Activated CD4-positive, alpha-beta T cell treated with anti-CD3 and anti-CD28 coated beads, Interleukin-2, amount 50 U/mL, for 48 hours (primary cell): Measurements from ENCODE around the gene KLHDC7A.
"Not testable (repeated sequence)": the region's sequence is repeated elsewhere in the genome, so short reads cannot be mapped to it uniquely, and the experiment has no call there.

Experiments
- DNase-seq, 2 experiments: peaks; one replicate each; pipeline ENCODE4 v3.0.0-alpha.2; 2020

The KLHDC7A gene

GRCh38 chr1:18480315-18481189, at the start of gene KLHDC7A:
Gene KLHDC7A (plus strand): TSS chr1:18480930. CDS start chr1:18480982, 52 bp downstream.
- no peak for DNase-seq

- DNase-seq: no peak
Measured at GRCh38 chr1:18434041-18434440, 46.7 kb upstream of the KLHDC7A start.

DNA sequence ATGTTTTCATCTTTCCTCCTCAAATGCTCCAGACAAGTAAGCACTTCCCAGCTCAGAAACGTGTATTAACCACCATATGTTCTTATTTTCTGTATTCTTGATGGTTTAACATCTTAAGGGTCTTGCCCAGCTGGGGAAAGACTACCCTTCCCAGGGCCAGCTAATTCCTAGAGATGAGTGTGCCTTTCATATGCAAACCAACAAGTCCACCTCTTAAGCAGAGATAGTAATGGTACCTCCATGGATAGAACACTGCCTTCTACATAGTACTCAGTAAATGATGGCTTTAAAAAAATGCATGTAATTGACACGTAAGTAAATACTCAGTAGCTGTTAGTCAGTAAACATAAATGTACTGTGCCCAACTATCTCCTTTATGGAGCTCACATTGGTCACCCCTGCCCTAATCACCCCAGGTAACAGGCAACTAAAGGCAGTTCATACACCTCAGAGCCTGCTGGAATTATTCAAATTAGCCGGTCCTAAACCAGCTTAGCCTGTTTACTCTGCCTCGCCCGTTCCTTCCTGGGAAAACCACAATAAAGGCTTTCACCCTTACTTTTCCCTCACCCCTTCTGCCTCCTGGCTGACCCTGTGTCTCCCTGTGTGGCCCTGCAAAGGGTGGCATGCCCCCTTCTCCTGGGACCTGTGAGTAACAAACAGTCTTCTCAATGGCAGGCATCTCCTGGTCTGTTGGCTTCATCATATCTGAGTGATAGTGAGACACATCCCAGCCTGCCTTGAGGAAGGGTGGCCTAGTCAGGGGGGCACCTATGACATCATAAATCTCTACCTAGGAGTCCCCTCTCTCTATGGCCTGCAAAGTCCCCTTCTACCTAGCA, 40.1 kb upstream of the KLHDC7A start:
- no peak for DNase-seq

- DNase-seq: no peak
Measured at GRCh38 chr1:18443587-18444520, 36.9 kb upstream of the KLHDC7A start.

GRCh38 chr1:18444563-18444962, 36.2 kb upstream of the KLHDC7A start:
- DNase-seq: no peak

DNA sequence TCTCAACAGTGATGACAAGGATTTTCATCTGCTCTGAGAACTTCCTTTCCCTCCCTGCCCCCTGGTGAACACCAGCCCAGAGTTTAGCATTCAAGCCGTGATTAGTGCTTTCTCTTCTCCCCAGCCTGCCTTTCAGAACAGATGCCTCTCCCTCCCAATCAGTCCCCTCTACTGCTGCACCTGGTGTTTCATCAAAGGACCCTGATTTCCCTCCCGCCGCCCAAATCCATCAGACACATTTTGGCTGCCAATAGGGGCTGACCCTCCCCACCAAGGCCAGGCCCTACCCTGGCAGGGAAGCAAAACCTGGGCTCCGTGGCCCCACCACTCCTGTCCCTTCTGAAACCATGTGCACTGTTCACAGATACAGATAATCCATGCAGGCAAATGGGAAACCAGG, 34.0 kb upstream of the KLHDC7A start:
- DNase-seq: no peak

DNA sequence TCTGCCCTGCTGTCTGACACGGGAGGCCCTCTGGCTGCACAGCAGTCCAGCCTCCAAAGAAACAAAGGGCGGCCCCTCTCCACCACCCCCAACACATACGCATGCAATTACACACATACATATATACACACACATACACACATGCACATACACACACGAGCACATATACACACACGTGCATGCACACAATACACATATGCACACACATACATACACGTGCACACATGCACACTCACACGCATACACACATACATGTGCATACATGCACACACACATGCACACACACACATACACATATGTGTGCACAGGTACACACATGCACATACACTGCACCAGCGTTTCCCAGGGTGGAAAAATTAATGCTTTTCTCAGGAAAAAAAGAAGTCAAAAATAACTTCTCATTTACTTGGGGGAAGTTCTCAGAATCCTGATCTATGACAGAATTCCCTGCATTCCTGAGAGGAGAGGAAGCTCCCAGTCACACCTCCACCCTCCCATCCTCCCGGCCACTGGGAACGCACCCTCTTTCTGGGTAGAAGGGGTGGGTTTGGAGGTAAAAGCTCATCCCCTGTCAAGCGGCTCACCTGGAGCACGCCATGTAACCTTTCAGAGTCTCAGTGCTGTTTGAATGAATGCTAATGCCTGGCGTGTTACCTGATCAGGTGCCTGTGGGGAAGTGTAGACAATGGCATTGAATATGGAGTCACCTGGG, 33.1 kb upstream of the KLHDC7A start:
- no peak for DNase-seq

DNA sequence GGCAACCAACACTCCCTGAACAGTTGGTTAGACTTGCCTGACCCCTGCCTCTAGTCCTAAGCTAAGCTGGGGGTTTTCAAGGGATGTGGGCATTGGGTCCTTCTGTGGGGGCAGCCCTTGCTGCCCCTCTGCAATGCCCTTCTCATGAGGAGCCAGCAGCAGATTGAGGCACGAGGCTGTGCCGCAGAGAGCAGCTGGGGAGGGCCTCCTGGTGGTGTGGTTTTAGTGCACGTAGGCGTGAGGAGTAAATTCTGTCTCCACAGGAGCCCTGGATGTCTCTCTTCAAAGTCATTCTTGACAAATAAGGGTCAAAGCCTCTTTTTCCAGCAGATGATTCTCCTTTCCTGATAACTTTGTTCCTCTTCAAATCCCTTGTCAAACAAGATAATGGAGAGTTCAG, 31.8 kb upstream of the KLHDC7A start:
- DNase-seq: no peak

DNA sequence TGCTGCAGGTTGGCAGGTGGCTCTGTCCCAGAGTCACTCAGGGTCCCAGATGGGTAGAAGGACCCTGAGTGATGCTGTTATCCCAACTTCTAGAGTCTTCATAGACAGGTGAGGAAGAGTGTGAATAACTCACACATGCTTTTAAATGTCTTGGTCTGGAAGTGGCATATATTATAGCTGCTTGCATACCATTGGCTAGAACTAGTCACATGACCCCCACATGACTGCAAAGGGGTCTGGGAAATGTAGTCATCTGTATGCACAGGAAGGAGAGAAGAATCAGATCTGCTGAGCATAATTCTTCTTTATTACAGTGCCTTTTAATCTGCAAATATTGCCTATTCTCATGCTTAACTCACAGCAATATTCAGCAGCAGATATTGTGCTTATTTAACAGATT, 28.2 kb upstream of the KLHDC7A start:
- no peak for DNase-seq

DNA sequence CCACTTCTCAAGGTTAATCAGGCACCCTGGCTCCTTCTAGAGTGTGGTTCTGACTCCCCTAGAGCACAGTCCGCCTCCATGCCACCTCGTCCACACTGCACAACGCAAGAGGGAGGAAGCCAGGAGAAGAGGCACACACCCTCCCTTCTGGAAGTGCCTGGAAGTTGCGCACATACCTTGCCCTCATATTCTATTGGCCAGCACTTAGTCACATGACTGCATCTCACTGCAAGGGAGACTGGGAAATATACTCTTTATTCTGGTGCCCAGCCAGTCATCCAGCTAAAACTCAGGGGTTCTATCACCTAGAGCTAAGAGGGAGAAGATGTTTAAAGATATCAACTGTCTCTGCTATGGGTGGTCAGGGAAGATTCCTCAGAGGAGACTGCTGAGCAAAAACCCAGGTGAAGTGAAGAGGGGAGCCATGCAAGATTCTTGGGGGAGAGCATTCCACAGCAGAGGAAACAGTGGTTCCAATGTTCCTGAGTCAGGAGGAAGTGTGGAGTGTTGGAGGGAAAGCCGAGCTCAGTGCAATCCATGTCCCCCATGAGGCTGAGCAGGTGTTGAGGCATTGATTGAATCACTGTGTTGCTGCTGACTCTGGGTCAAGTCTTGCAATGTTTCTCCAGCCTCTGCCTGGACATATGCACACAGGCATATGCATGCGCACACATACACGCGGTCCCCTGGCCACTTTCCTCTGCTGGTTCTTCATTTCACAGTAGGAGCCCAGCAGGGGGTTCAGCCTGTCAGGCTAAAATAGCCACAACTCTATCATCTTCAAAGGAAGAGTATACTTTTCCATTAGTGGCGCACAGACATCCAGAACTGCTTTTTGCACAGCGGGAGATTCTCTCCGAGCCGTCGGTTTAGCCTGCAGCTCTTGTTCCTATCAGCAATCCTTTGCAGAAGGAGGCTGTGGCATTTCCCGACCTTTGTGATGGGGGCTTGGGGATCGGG, 22.3 kb upstream of the KLHDC7A start:
- no peak for DNase-seq

GRCh38 chr1:18461656-18462055, 19.1 kb upstream of the KLHDC7A start:
- DNase-seq: no peak

DNA sequence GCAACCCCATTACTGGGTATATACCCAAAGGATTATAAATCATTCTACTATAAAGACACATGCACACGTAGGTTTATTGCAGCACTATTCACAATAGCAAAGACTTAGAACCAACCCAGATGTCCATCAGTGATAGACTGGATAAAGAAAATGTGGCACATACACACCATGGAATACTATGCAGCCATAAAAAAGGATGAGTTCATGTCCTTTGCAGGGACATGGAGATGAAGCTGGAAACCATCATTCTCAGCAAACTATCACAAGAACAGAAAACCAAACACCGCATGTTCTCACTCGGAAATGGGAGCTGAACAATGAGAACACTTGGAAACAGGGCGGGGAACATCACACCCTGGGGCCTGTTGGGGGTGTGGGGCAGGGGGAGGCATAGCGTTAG, 18.2 kb upstream of the KLHDC7A start:
- not testable (repeated sequence) for DNase-seq

GRCh38 chr1:18463063-18463462, 17.7 kb upstream of the KLHDC7A start:
- no peak for DNase-seq

DNA sequence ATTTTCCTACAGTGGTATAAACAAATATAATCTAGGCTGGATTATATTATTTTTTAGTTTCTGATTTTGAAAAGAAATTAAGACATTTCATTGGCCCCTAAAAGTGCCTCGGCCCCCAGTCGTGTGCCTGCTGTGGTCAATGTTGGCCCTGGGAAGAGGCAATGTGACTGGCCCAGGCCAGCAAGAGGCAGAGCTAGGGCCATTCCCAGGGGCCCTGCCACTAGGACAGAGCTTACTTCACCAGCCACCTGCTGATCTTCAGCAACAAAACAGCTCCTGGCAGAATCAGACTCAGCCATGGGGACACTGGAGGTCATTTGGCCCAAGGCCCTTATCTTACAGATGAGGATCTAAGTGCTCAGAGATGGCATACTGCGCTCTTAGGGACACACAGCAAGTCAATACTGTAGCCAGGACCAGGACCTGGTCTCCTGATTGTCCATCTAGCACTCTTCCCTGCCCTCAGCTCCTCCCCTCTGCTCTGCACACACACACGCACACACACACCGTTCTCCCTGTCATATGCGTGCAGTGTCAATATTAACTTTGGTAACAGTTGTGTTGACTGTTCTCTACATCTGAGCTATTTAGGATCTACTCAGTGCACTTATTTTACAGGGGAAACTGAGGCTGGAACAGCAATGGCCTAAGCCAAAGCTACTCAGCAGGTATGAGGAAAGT, 16.6 kb upstream of the KLHDC7A start:
- DNase-seq: no peak

GRCh38 chr1:18464665-18465050, 16.1 kb upstream of the KLHDC7A start:
- DNase-seq: no peak

DNA sequence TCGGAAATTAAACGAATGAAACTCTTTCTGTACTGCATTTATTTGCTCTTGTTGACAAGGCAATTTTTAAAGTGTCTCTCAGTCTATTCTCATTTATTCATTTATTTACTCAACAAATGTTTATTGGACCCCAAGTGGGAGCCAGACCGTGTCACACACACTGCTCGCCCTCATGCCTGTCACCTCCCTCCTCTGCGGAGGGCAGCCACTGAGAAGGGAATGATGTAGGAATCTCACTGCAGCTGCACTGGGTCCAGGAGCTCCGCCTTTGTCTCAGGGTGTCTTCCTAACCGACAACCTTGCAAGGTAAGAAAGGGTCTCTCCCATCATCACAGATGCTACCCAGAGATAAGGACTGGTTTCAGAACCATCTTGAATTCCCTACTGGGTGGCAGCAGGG, 14.1 kb upstream of the KLHDC7A start:
- DNase-seq: no peak

DNA sequence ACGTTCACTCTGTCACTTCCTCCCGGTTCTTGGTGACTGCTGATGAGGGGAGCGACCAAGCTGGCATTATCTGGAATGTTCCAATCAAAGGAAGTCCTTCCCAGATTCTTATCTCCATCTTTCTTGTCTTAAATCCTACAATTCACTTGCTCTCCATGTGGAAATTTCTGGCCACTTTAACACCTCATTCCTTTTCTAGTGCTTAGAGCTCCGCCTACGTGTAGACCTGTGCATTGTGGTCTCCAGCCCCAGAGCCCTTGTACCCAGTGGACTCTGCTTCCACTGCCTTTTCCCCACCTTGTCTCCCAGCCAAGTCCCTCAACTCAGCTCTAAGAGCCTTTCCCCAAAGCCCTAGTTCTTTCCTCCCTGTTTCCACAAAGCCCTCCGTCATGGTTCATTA, 12.2 kb upstream of the KLHDC7A start:
- no peak for DNase-seq

DNA sequence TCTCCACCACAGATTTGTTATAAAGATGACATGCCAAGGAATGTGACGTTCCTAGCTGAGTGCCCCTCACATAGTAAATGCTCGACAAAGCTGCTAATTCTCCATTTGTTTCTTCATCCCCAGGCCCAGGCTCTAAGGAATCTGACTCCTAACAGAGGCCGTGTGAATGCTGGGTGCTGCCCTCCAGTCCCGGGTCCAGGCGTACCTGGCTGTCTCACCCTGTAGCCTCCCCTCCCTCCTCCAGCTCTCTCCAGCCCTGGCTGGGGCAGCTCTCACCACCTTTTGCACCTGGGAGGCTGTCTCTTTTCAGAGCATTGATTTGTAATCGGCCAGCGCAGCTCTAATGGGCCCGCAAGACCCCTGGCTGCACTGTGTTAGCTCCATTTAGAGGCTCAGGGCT, 11.2 kb upstream of the KLHDC7A start:
- DNase-seq: no peak

GRCh38 chr1:18470671-18471355, 9.9 kb upstream of the KLHDC7A start:
- no peak for DNase-seq
